Mesodermal cell (in vitro differentiated cells): ENCODE measurements around the gene CAMK2A.

Source experiments
- H3K27ac ChIP-seq: 2 replicates; pipeline ENCODE4 v1.7.0; 2013; ENCODE audit warnings: mild to moderate bottlenecking, low read depth, low read length, moderate library complexity; ENCODE audit not compliant: severe bottlenecking
- H3K36me3 ChIP-seq: 2 replicates; pipeline ENCODE4 v1.7.1; 2013; ENCODE audit warnings: mild to moderate bottlenecking, low read length, moderate library complexity; ENCODE audit not compliant: control insufficient read depth, insufficient read depth
- H3K4me1 ChIP-seq: one replicate; pipeline ENCODE4 v1.7.1; 2013; ENCODE audit warnings: mild to moderate bottlenecking, low read length; ENCODE audit not compliant: insufficient read depth, control insufficient read depth, poor library complexity, severe bottlenecking
- H3K4me3 ChIP-seq: 2 replicates; pipeline ENCODE4 v1.7.0; 2013; ENCODE audit warnings: low read length, control low read depth, mild to moderate bottlenecking; ENCODE audit not compliant: insufficient read depth, poor library complexity, severe bottlenecking; ENCODE audit errors: extremely low read depth
- H3K9me3 ChIP-seq: 2 replicates; pipeline ENCODE4 v1.7.1; 2013; ENCODE audit warnings: mild to moderate bottlenecking, low read length, moderate library complexity; ENCODE audit not compliant: control insufficient read depth
- WGBS, 2 experiments: methylation state at CpG; one replicate each; pipeline ENCODE4 v1.1.5; 2013; ENCODE audit warnings: missing lambda C conversion rate in 2 of 2; ENCODE audit not compliant: insufficient coverage in 2 of 2; 5-methylcytosine and 5-hydroxymethylcytosine counted together

CAMK2A gene

GRCh38 chr5:150278046-150278730 lies 11.4 kb downstream of the CAMK2A start:
- no peaks in the 10 kb centered on the region for H3K36me3 ChIP-seq
- WGBS, 2 experiments, result 60 to 71% methylated on average over 3 to 6 of the region's 7 CpGs
- H3K9me3 ChIP-seq, result no peaks in the 10 kb centered on the region
- H3K27ac ChIP-seq, result no peak overlapping the region
- peaks cover 23% of the 10 kb centered on the region for H3K4me1 ChIP-seq
- no peak overlapping the region for H3K4me3 ChIP-seq

- WGBS, 2 experiments, result 88 to 91% methylated on average over 4 of the region's 4 CpGs
- H3K27ac ChIP-seq, result no peak overlapping the region
- H3K4me1 ChIP-seq, result peaks cover 23% of the 10 kb centered on the region
- no peaks in the 10 kb centered on the region for H3K36me3 ChIP-seq
- H3K9me3 ChIP-seq, result no peaks in the 10 kb centered on the region
- no peak overlapping the region for H3K4me3 ChIP-seq
Measured at GRCh38 chr5:150277043-150277442, 12.5 kb downstream of the CAMK2A start.

- H3K4me3 ChIP-seq, result no peak overlapping the region
- H3K36me3 ChIP-seq, result no peaks in the 10 kb centered on the region
- peaks cover 20% of the 10 kb centered on the region for H3K4me1 ChIP-seq
- H3K27ac ChIP-seq, result no peak overlapping the region
- H3K9me3 ChIP-seq, result no peaks in the 10 kb centered on the region
- WGBS, 2 experiments, result 93 to 98% methylated on average over 4 of the region's 4 CpGs
Measured at GRCh38 chr5:150274811-150275210, 14.8 kb downstream of the CAMK2A start.

- H3K36me3 ChIP-seq, result no peaks in the 10 kb centered on the region
- H3K4me3 ChIP-seq, result no peak overlapping the region
- no peaks in the 10 kb centered on the region for H3K9me3 ChIP-seq
- WGBS, 2 experiments, result 32 to 33% methylated on average over 1 to 3 of the region's 5 CpGs
- H3K4me1 ChIP-seq, result no peaks in the 10 kb centered on the region
- H3K27ac ChIP-seq, result no peak overlapping the region
Measured at GRCh38 chr5:150272531-150272930, 17.0 kb downstream of the CAMK2A start.

- no peak overlapping the region for H3K4me3 ChIP-seq
- no peaks in the 10 kb centered on the region for H3K4me1 ChIP-seq
- 94 to 100% methylated on average over 2 to 5 of the region's 5 CpGs for WGBS, 2 experiments
- H3K27ac ChIP-seq, result no peak overlapping the region
- no peaks in the 10 kb centered on the region for H3K9me3 ChIP-seq
- no peaks in the 10 kb centered on the region for H3K36me3 ChIP-seq
Measured at GRCh38 chr5:150271923-150272322, 17.6 kb downstream of the CAMK2A start.

GRCh38 chr5:150271296-150271692 lies 18.3 kb downstream of the CAMK2A start:
- Histone ChIP-seq H3K4me1 (no peaks in the 10 kb centered on the region), H3K27ac (no peak overlapping the region), H3K36me3 (no peaks in the 10 kb centered on the region), H3K9me3 (no peaks in the 10 kb centered on the region), H3K4me3 (no peak overlapping the region)
- 88 to 89% methylated on average over 7 to 8 of the region's 8 CpGs for WGBS, 2 experiments

- Histone ChIP-seq H3K4me1 (no peaks in the 10 kb centered on the region), H3K36me3 (no peaks in the 10 kb centered on the region), H3K27ac (no peak overlapping the region), H3K9me3 (no peaks in the 10 kb centered on the region), H3K4me3 (no peak overlapping the region)
- 57 to 97% methylated on average over 5 to 8 of the region's 12 CpGs for WGBS, 2 experiments
Measured at GRCh38 chr5:150270541-150271295, 18.9 kb downstream of the CAMK2A start.

GRCh38 chr5:150266871-150267291 lies 22.7 kb downstream of the CAMK2A start:
- WGBS, 2 experiments, result no CpG with 5 or more reads among the region's 4 CpGs
- no peak overlapping the region for H3K4me3 ChIP-seq
- H3K4me1 ChIP-seq, result peaks cover 13% of the 10 kb centered on the region
- no peaks in the 10 kb centered on the region for H3K9me3 ChIP-seq
- H3K36me3 ChIP-seq, result no peaks in the 10 kb centered on the region
- H3K27ac ChIP-seq, result no peak overlapping the region

GRCh38 chr5:150265870-150266383 lies 23.6 kb downstream of the CAMK2A start:
- H3K36me3 ChIP-seq, result no peaks in the 10 kb centered on the region
- no peak overlapping the region for H3K4me3 ChIP-seq
- WGBS, 2 experiments, result 82 to 84% methylated on average over 2 to 3 of the region's 6 CpGs
- H3K9me3 ChIP-seq, result no peaks in the 10 kb centered on the region
- peaks cover 22% of the 10 kb centered on the region for H3K4me1 ChIP-seq
- no peak overlapping the region for H3K27ac ChIP-seq

- WGBS, 2 experiments, result 79 to 95% methylated on average over 13 of the region's 23 CpGs
- Histone ChIP-seq H3K4me3 (no peak overlapping the region), H3K4me1 (peaks cover 28% of the 10 kb centered on the region), H3K27ac (no peak overlapping the region), H3K36me3 (no peaks in the 10 kb centered on the region), H3K9me3 (no peaks in the 10 kb centered on the region)
Measured at GRCh38 chr5:150264667-150265603, 24.6 kb downstream of the CAMK2A start.
